Adrenal gland (tissue), 12 donors: ENCODE results near the gene E2F7. TPM values are rescaled to one million over a fixed set of nuclear protein-coding genes. Genes with fewer than 3 reads are reported as not detected.
A peak's percentile ranks its signal among the peaks of the same experiment; 100 is the strongest.

ENCODE experiments used
- DNase-seq, 7 donors: peaks; one replicate each; pipeline ENCODE4 v3.0.0-alpha.2; 2019 to 2020
- H3K27ac ChIP-seq, 5 donors: fragments of 200-600 bp; sonication (generic) in 4 of 5; 1 replicate in 3 of 5; 2 replicates in 2 of 5; pipeline versions ENCODE4 v1.5.1 to v1.8.0; 2016 to 2020; ENCODE audit warnings: mild to moderate bottlenecking in 1 of 5
- H3K27me3 ChIP-seq: fragments of 200-600 bp; 2 replicates; pipeline ENCODE4 v1.8.0; 2021
- H3K36me3 ChIP-seq, 2 donors: fragments of 200-600 bp; replicated peaks in 1 of 2; 1 replicate in 1 of 2; 2 replicates in 1 of 2; pipeline versions ENCODE4 v1.5.1 to v1.8.0; 2018 to 2022
- H3K4me1 ChIP-seq, 2 donors: fragments of 200-600 bp; replicated peaks in 1 of 2; 1 replicate in 1 of 2; 2 replicates in 1 of 2; pipeline versions ENCODE4 v1.5.1 to v1.8.0; 2018 to 2021
- H3K4me3 ChIP-seq, 4 donors: fragments of 200-600 bp; sonication (generic) in 3 of 4; one replicate each; pipeline ENCODE4 v1.5.1; 2016 to 2018
- H3K9me3 ChIP-seq, 3 donors: fragments of 200-600 bp; sonication (generic) in 1 of 3; replicated peaks in 1 of 3; 1 replicate in 2 of 3; 2 replicates in 1 of 3; pipeline versions ENCODE4 v1.5.1 to v1.8.0; 2016 to 2021
- POLR2A ChIP-seq, 2 donors: fragments of 450-650 bp; IDR thresholded peaks; one replicate each; pipeline ENCODE4 v1.6.1; 2017; ENCODE audit warnings: antibody characterized with exemption in 2 of 2, mild to moderate bottlenecking in 2 of 2, moderate library complexity in 1 of 2
- WGBS, 4 donors: extraction: QIAGEN DNeasy Blood & Tissue Kit in 2 of 4; methylation state at CpG; one replicate each; pipeline versions ENCODE4 v1.1.5 to v1.1.7; 2013 to 2017; 5-methylcytosine and 5-hydroxymethylcytosine counted together
- intact Hi-C, 2 donors: fragments of 100-400 bp; cut with DNase I; formaldehyde crosslinking; loops; one replicate each; pipeline versions ENCODE4 v1.14.1 to v1.15.0; 2022 to 2023
- polyA plus RNA-seq, 3 donors: library from polyadenylated mRNA; stranded (reverse); fragments of 200-250 nt in 2 of 3; fragments of 350-450 nt in 1 of 3; fragmentation: Illumina TruSeq in 1 of 3; extraction: RNeasy Lipid Tissue Mini Kit (QIAGEN cat#74804) in 1 of 3; gene quantifications; one replicate each; pipeline ENCODE4 v1.2.3, GENCODE V29; 2013 to 2014
- total RNA-seq, 9 donors: library from RNA; depleted of rRNA in 4 of 9; stranded (reverse); fragments of >200 nt in 4 of 9; fragments of 120-200 nt in 1 of 9; fragmentation: NEBNext Ultra II Directional in 1 of 9; extraction: Animal tissue kit (Norgen Biotek cat#: 25700) in 1 of 9; gene quantifications; one replicate each; pipeline versions ENCODE4 v1.1.0 to v1.2.4, GENCODE V29; 2013 to 2023
- TF ChIP-seq, protein P1 (sequence below), 6 experiments: fragments of 450-650 bp in 4 of 6; fragments of 200-600 bp in 2 of 6; sonication (generic) in 1 of 6; IDR thresholded peaks; 1 replicate in 5 of 6; 2 replicates in 1 of 6; pipeline versions ENCODE4 v1.5.1 to v1.8.0; 2016 to 2021; ENCODE audit warnings: antibody characterized with exemption in 6 of 6, mild to moderate bottlenecking in 2 of 6, moderate library complexity in 1 of 6
- donor health status: healthy with polysubstance abuse.
- donor health status: Bipolar disorder and iron deficiency.
- donor health status: DM: yes; HTN: yes; CAD: no.
- donor health status: DM: no; HTN: no; CAD: no.
- donor health status: DM: no; HTN: no; CAD: no.
- donor health status: DM: yes; HTN: yes; CAD: no.

E2F7 gene
- total and polyA plus RNA-seq, 12 donors = 0.07 to 2.7 (median 0.29) TPM; not detected in 3

DNA sequence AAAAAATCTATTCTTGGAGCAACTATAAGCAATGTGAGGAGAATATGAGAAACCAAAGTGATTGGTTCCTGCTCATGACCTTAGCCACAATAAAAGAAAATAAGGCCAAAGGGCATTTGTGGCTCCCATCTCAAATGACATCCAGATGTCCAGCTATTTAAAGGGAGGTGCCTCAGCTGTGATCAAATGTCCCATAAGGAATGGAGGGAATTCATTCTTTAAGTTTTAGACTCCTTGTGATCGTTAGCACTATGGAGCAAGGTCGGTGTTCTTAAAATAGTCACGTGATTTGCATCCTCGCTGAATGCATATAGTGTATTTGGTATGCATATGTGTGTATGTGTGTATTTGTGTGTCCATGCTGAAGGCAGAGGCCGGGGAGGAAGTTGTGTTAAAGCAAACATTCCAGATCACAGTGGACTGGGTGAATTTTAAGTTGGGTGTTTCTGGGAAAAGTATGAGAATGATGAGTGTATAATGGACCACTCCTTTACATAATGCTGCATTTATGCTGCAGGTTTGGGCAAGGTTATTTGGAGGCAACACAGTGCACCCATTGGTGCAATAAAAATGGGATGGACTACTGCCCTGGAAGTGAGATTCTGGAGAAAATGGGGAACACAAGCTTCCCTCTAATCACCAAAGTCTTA, 5.6 kb upstream of the E2F7 start:
- Histone ChIP-seq H3K27ac (no peak overlapping the region), H3K27me3 (no peaks in the 10 kb centered on the region), H3K4me3 (no peak overlapping the region), H3K4me1 (no peaks in the 10 kb centered on the region), H3K9me3 (no peaks in the 10 kb centered on the region), H3K36me3 (no peaks in the 10 kb centered on the region)
- WGBS, 4 donors = 83 to 86% (median 84%) methylated on average over 5 of the region's 5 CpGs
- intact Hi-C loops = no loop called here
- DNase-seq = no peak
- TF ChIP-seq POLR2A (IDR thresholded peaks at IDR 0.05) = no peak
- TF ChIP-seq, protein P1, sequence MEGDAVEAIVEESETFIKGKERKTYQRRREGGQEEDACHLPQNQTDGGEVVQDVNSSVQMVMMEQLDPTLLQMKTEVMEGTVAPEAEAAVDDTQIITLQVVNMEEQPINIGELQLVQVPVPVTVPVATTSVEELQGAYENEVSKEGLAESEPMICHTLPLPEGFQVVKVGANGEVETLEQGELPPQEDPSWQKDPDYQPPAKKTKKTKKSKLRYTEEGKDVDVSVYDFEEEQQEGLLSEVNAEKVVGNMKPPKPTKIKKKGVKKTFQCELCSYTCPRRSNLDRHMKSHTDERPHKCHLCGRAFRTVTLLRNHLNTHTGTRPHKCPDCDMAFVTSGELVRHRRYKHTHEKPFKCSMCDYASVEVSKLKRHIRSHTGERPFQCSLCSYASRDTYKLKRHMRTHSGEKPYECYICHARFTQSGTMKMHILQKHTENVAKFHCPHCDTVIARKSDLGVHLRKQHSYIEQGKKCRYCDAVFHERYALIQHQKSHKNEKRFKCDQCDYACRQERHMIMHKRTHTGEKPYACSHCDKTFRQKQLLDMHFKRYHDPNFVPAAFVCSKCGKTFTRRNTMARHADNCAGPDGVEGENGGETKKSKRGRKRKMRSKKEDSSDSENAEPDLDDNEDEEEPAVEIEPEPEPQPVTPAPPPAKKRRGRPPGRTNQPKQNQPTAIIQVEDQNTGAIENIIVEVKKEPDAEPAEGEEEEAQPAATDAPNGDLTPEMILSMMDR (IDR thresholded peaks at IDR 0.05) = no peak

DNA sequence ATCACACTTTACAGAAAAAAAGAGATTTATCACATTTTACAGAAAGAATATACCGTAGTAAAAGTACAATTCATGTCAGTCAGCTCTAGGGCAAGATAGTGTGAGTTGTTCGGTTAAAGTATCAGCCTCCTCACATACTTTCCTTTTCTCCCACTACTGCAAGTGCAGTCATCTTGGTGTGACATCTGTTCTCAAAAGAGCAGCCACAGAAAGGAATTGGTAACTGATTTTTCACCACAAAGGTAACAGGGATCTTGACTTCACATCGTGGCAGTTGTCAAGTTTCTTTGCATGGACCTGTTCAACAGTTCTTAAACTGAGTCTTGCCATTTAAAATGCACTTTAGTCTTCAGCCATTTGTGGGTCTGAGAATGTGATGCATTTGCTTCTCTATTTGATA, 5.0 kb upstream of the E2F7 start:
- Histone ChIP-seq H3K27ac (no peak overlapping the region), H3K36me3 (no peaks in the 10 kb centered on the region), H3K4me3 (no peak overlapping the region), H3K9me3 (no peaks in the 10 kb centered on the region), H3K27me3 (no peaks in the 10 kb centered on the region), H3K4me1 (no peaks in the 10 kb centered on the region)
- WGBS, 4 donors = 72 to 80% (median 75%) methylated on average over 3 of the region's 3 CpGs
- DNase-seq = no peak
- TF ChIP-seq POLR2A (IDR thresholded peaks at IDR 0.05) = no peak
- TF ChIP-seq, protein P1 (IDR thresholded peaks at IDR 0.05) = no peak
- intact Hi-C loops = no loop called here

DNA sequence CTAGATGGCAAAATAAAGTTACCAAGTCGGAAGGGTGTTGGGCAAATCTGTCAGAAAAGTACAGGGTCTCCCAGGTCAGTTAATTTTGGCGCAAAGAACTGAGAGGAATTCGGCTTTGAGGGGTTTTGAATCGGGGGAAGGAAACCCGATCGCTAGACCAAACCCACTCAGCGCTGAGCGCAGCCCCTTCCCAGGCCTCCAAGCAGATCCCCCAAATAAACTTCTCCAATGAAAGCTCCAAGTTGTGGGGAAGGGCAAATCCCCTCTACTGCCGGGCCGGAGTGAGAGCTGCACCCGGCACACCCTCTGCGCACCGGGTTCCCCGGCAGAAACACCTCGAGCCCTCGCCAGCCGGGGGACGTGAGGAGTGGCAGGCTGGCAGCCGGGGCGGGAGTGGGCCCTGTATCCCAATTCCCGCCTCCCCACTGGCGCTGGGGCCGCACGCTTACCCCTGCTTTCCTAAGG, 441 bp downstream of the E2F7 start:
- peak in 1 of 7 donors; percentile 13 for DNase-seq
- H3K4me1 ChIP-seq = peaks cover 7 to 15% of the 10 kb centered on the region in 2 donors
- peaks cover 19% of the 10 kb centered on the region for H3K27me3 ChIP-seq
- 1 to 9% (median 2%) methylated on average over 8 to 24 of the region's 24 CpGs for WGBS, 4 donors
- H3K36me3 ChIP-seq = no peaks in the 10 kb centered on the region
- peak overlapping the region in 2 of 4 donors; percentile 62 to 81 for H3K4me3 ChIP-seq
- H3K9me3 ChIP-seq = no peaks in the 10 kb centered on the region
- TF ChIP-seq POLR2A (IDR thresholded peaks at IDR 0.05) = no peak
- TF ChIP-seq, protein P1 (IDR thresholded peaks at IDR 0.05) = no peak
- intact Hi-C loops = no loop called here
- H3K27ac ChIP-seq = no peak overlapping the region

DNA sequence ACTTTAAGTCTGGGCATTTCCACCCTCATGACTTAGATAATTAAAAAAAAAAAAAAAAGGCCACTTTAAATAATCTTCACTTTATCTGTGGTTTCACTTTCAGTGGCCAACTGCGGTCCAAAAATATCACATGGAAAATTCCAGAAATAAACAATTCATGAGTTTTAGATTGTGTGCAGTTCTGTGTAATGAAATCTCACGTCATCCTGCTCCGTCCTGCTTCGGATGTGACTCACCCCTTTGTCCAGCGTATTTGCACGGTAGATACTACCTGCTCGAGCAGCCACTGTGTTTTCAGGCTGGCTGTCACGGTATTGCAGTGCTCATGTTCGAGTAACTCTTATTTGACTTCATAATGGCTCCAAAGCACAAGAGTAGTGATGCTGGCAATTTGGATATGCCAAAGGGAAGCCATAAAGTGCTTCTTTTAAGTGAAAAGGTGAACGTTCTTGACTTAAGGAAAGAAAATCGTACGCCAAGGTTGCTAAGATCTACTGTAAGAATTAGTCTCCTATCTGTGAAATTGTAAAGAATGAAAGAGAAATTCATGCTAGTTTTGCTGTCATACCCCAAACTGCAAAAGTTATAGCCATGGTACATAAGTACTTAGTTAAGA, 2.4 kb downstream of the E2F7 start:
- Histone ChIP-seq H3K4me1 (peaks cover 7 to 15% of the 10 kb centered on the region in 2 donors), H3K27ac (no peak overlapping the region), H3K4me3 (peak overlapping the region in 1 of 4 donors; percentile 23), H3K27me3 (peaks cover 19% of the 10 kb centered on the region), H3K9me3 (no peaks in the 10 kb centered on the region), H3K36me3 (no peaks in the 10 kb centered on the region)
- TF ChIP-seq, protein P1 (IDR thresholded peaks at IDR 0.05) = no peak
- no peak for TF ChIP-seq POLR2A (IDR thresholded peaks at IDR 0.05)
- WGBS, 4 donors = 75 to 80% (median 78%) methylated on average over 11 to 12 of the region's 12 CpGs
- intact Hi-C loops = no loop called here
- peak in 2 of 7 donors; percentile 6 to 9 for DNase-seq
